GM10248 (cell line): ENCODE results near the gene ITGA11.

Source experiments
- CTCF ChIA-PET: fragments of 300-600 bp; sonication (Branson Sonifier 250); formaldehyde crosslinking; extraction: SDS; loops from one replicate; lab custom pipeline; 2021; ENCODE audit warnings: antibody characterized with exemption; lab: Yijun Ruan, JAX
- POLR2A ChIA-PET: fragments of 350-650 bp; sonication (Branson Sonifier 250); formaldehyde crosslinking; extraction: SDS; loops from one replicate; lab custom pipeline; 2020; ENCODE audit warnings: antibody characterized with exemption; lab: Yijun Ruan, JAX
- DNase-seq: peaks from one replicate; pipeline ENCODE4 v3.0.0; 2012; ENCODE audit errors: extremely low spot score
- TF ChIP-seq, protein P1 (sequence below): IDR thresholded peaks from 2 replicates; pipeline ENCODE4 v1.5.1; 2012; ENCODE audit warnings: mild to moderate bottlenecking, low read depth; ENCODE audit errors: extremely low read depth, missing control alignments, control extremely low read depth

Gene ITGA11

DNA sequence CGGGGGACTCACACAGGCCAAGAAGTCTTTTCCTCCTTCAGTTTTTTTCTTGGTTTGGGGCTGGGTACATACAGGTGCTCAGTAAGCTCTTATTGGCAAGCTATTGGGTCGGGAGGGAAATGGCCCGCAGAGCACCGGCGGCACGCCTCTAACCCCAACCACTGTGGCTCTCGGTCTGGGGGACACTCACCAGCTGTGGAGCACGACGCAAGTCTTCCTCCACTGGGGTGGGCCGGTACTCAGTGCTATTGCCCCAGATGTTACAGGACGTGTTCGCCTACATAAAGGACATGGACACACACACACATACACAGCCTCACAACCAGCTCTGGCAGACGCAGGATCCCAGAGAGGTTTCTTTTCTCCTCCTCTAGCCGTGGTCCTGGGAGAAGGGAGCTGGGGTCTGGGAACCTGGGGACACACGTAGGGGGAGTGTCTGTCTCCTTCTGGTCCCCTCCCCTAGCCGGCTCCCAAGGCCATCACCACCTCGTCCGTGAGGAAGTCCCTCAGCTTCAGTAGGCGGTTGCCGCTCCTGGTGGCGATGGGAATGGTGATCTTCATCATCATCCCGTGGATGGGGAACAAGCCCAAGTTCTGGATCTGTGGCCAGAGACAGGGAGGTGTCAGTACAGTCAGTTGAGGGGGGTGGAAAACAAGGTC lies 121.0 kb downstream of the ITGA11 start:
- TF ChIP-seq, protein P1, sequence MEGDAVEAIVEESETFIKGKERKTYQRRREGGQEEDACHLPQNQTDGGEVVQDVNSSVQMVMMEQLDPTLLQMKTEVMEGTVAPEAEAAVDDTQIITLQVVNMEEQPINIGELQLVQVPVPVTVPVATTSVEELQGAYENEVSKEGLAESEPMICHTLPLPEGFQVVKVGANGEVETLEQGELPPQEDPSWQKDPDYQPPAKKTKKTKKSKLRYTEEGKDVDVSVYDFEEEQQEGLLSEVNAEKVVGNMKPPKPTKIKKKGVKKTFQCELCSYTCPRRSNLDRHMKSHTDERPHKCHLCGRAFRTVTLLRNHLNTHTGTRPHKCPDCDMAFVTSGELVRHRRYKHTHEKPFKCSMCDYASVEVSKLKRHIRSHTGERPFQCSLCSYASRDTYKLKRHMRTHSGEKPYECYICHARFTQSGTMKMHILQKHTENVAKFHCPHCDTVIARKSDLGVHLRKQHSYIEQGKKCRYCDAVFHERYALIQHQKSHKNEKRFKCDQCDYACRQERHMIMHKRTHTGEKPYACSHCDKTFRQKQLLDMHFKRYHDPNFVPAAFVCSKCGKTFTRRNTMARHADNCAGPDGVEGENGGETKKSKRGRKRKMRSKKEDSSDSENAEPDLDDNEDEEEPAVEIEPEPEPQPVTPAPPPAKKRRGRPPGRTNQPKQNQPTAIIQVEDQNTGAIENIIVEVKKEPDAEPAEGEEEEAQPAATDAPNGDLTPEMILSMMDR = no peak
- peak; percentile 4 for DNase-seq
- ChIA-PET POLR2A (no interaction called here), CTCF (interaction anchor here (0.9 to 1.8 kb wide), 3 partner anchors 16 to 363 kb away, joined by 3 to 5 read pairs (median 3); no protein-coding TSS in a partner anchor)

DNA sequence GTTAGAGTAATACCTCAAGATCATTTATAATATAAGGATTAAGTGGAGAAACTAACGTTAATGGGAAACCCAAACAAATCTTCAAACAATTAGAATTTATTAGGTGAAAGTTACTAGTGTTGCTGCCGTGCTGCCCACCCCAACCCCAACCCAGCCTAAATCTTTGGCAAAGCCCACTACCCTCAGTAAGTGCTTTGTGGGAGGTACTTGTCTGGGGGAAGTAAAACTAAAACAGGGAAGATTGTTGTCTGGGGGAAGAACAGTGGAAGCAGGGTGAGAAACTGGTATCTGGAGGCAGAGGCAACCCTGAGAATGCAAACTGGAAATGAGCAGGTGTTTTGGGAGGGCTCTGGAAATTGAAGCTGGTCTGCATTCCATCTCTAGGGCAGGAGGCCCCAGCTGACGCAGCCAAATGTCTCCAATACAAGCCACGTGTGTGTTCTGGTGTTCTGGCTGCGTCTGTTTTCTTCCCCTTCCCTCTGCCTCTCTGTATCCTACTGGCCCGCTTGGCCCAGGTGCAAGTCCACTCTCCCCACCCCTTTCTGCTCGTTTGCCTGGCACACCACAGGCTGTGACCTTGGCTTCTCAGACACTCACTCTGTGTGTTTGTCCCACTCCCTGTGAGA lies 121.7 kb downstream of the ITGA11 start:
- CTCF ChIA-PET = interaction anchor here (0.9 to 1.8 kb wide), 3 partner anchors 15 to 364 kb away, joined by 3 to 5 read pairs (median 3); no protein-coding TSS in a partner anchor
- POLR2A ChIA-PET = no interaction called here
- TF ChIP-seq, protein P1 = no peak
- no peak for DNase-seq

DNA sequence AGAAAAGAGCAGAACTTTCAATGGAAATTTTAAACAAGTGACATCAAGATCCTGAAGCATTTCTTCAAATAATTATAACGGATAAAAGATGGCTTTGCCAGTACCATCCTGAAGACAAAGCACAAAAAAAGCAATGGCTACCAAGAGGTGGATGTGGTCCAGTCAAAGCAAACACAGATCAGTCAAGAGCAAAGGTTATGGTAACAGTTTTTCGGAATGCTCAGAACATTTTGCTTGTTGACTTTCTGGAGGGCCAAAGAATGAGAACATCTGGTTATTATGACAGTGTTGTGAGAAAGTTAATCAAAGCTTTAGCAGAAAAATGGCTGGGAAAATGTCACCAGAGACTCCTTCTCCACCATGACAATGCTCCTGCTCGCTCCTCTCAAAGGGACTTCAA lies 122.9 kb downstream of the ITGA11 start:
- CTCF ChIA-PET = interaction anchor here (1.0 to 4.1 kb wide), 3 partner anchors 15 to 33 kb away, joined by 3 to 29 read pairs (median 3); no protein-coding TSS in a partner anchor
- no peak for DNase-seq
- POLR2A ChIA-PET = no interaction called here
- TF ChIP-seq, protein P1 = no peak

DNA sequence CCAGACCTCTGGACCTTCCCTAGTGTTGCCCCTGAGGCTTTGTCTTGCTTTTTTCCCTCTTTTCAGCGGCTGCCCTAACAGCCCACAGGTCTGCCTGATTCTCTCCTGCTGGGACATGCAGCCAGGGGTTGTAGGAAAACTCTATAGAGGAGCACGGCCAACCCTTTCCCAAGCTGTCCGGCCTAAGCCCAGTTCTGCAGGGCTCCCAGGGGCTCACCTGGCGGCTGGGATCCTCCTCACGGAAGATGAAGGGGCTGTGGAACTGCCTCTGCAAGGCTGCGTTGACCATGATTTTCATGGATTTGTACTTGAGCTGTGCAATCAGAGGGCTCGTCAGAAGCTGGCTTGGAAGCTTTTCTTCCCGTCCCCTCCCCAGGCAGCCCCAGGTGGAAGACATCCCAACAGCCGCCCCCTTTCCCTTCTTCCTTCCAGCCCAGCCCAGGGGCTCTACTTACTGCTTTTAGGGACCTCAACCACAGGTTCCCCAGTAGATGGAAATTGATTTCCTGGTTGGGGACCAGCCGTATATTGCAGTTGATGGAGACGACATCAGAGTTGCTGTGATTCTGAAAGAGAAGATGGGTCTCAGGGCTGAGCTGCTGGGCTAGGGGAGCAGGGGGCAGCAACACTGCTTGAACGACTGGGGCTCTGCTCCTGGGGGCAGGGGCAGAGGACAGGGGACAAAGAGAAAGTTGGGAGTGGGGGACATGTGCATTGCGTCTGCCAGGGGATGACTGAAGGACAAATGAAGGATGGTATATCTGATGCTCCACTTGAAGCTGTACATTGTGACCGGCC lies 124.6 kb downstream of the ITGA11 start:
- POLR2A ChIA-PET = no interaction called here

DNA sequence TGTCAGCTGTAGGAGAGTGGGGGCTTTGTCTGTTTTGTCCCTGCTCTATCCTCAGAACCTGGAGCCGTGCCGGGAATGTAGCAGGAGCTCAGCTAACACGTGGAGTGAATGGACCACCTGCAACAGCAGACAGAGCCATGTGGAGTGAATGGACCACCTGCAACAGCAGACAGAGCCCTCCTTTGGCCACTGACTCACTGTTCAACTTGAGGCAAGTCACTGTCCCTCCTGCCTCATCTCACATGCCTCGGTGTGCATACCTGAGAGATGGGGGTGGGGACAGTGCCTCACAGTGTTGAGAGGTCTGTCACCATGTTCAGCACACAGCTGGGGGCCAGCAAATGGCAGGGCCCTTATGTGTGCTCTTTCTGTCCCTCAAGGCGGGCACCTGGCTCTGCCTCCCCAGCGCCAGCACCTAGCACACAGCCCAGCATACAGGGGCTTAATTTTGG lies 126.5 kb downstream of the ITGA11 start:
- DNase-seq = no peak
- ChIA-PET POLR2A (no interaction called here), CTCF (interaction anchor here (0.9 to 4.2 kb wide), 14 partner anchors 7 to 508 kb away, joined by 3 to 57 read pairs (median 18); partner anchors contain the start of gene FEM1B)
- TF ChIP-seq, protein P1 = no peak

More for the DNA sequence above, 124.6 kb downstream of the ITGA11 start:
- peak; percentile 15 for DNase-seq
- CTCF ChIA-PET = interaction anchor here (0.7 to 4.2 kb wide), 30 partner anchors 9 to 367 kb away, joined by 3 to 57 read pairs (median 6); partner anchors contain the start of gene FEM1B
- TF ChIP-seq, protein P1 = no peak

DNA sequence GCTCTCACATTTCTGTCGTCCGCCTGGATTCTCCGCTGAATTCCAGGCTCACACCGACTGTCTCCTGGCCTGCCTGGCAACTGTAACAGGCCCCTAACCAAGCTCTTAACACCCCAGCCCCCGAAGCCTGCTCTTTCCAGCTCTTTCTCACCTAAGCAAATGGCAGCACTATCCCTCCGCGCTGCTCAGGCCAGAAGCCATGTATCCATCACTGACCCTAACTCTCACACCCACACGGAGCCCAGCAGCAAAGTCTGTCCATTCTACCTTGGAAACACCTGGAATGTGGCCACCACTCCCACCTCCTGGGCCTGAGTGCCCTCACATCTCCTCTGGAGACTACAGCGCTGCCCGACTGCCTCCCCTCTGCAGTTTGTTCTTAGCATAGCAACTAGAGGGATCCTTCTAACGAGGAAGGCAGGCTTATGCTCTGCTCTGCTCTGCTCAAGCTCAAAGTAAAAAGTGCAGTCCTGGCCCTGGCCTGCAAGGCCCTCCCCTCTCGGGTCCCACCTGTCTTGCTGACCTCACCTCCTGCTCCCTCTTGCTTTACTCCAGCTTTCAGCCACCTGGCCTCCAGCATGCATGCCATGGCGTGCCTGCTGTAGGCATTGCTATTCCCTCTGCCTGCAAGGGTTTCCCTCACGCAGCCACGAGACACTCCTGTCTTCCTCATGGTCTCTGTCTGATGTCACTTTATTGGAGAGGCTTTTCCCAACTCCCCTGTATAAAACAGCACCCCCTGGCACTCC lies 127.2 kb downstream of the ITGA11 start:
- ChIA-PET POLR2A (no interaction called here), CTCF (interaction anchor here (0.9 to 4.2 kb wide), 6 partner anchors 7 to 56 kb away, joined by 3 to 57 read pairs (median 14); no protein-coding TSS in a partner anchor)
- no peak for DNase-seq
- TF ChIP-seq, protein P1 = no peak
